GM21360 (cell line): ENCODE data around the gene PDE11A.
"Not testable (repeated sequence)": the region's sequence is repeated elsewhere in the genome, so short reads cannot be mapped to it uniquely, and the experiment has no call there.

Source experiments
- ATAC-seq: cut with Tn5 transposase; IDR thresholded peaks from one replicate; pipeline ENCODE4 v1.9.1; 2021; ENCODE audit warnings: mild to moderate bottlenecking, moderate library complexity; ENCODE audit not compliant: unreplicated experiment

PDE11A gene

GRCh38 chr2:178075006-178075326, 2.4 kb upstream of the PDE11A start:
- ATAC-seq: no peak

DNA sequence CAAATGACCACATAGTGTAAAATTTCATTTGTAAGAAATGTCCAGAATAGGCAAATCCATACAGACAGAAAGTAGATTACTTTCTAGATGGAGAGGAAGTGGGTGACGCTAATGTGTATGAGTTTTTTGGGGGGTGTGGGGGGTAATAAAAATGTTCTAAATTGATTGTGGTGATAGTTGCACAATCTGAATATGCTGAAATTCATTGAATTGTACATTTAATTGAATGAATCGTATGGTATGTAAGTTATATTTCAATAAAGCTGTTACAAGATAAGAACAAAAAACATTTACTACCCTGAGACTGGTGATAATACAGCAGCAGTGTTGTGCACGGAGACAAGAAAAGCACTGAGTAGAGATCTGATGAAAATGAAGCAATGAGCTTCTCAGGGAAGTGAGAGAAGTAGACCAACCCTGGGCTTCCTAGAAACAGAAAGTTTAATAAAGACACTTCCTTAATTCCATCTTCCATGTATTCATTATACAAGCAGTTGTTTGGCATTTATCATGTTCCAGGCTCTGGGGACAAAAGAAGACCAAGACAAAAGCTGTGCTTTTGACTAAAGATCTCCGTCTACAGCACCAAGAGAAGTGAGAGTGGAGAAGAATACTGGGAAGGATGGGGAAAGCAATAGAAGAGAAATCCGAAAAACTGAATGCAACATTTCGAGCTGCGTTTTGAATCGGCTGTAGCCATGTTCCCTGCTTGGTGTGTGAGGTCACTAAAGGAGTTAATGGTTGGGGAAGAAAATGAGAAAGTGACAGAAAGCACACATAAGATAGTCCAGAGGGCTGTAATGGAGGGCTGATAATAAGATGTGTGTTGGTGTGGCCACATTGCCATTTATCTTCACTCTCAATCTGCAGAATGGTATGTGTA, 1.8 kb upstream of the PDE11A start:
- ATAC-seq: no peak

- ATAC-seq: no peak
These were observed 586 bp downstream of the PDE11A start for GRCh38 chr2:178072000-178072382.

DNA sequence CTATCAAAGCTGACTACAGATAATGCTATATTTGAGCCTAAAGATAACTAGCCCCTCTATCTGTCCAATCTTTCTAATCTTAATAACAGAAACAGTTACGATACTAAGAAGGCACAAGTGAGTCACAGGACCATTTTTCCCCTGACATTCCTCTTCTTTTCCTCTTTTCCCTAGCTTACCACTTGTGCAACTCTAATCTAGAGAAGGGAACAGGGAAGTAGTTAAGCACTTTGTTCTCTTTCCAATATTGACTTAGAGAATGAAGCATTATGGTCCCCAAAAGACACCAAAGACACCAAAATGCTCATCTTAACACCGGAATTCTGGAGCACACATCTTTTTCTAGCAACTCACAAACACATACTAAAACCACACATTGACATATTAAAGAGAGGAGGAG, 1.8 kb downstream of the PDE11A start:
- ATAC-seq: no peak

GRCh38 chr2:178069551-178069950, 3.0 kb downstream of the PDE11A start:
- ATAC-seq: no peak

DNA sequence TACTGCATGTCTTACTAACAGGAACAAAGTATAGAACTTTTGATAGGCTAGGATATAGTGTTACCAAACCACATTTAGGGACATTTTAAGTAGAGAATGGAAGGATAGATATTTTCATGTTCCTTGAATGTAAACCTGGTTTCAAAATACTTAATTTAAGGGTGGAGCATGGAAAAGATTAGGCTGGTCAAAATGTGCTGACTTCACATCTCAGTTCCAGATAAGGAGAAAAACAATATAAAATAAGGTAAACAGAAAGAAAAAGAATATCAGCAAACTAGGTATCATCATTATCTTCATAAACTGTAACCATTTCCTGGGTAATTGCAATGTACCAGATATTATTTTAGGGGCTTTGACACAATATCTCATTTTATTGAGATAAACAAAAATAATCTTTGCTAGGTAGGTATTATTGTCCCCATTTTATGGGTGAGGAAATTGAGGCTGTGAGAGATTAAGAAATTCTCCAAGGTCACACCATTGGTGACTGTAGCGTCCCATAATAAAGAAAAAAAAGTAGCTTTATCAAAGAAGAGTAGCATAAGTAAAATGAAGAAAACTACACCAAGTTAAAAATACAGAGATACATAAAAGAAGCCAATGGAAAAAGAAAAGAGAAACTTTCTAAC, 3.6 kb downstream of the PDE11A start:
- no peak for ATAC-seq

GRCh38 chr2:178066890-178067669, 5.5 kb downstream of the PDE11A start:
- ATAC-seq: no peak

DNA sequence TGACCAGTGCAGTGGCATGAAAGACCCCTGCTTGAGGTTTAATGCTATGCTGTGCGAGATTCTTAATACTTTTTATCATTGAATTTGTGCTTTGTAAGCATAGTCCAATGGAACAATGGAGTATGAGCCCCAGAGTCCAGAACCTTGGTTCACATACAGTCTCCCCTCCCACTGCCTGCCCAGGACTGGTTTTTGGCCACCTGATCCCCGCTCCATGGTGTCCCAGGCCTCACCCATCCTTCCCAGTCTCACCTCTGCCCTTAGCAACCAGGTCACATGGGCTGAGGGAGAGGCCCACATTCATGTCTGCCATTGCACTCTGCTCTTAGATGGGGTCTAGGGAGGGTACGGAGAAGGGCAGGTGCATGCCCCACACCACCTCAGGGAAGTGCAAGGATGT, 6.3 kb downstream of the PDE11A start:
- no peak for ATAC-seq

GRCh38 chr2:178059681-178060080, 12.9 kb downstream of the PDE11A start:
- no peak for ATAC-seq

DNA sequence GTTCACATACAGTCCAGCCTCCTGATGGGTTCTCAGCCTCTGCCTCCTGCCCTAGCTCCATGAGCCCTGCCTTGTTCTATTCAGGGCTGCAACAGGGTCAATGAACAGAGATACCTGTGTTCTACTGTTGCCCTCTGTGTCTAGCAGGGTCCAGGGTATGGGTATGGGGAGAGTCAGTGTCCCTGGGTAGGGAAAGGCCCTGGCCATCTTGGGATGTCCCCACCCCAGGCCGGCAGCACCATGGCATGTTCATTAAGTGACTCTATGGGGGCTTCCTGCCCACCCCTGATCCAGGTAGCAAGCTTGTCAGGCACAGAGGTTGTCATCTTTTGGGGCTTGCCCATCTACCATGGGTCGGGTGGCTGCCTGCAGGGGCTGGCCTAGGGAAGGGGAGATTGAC, 13.5 kb downstream of the PDE11A start:
- ATAC-seq: no peak

DNA sequence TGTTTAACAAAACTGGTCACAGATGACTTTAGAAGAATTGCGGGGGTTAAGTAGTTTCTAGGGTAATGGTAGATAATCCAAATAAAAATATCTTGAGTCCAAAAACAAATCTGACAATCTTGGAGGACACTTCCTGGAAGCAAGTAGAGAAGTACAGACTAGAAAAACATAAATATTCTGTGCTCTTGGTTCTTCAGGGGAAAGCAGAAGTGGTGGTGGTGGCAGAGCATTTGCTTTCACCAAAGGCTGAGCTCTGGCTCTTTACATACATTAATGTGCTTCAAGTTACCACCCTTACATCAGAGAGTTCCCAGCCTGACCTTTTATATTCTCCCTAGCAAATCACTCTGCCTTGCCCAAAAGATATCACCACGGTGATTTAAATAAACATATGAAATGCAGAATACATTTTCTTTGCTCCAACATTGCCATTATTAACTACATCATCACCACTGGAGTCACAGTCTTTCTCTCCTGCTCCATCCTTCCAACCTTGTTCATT, 15.3 kb downstream of the PDE11A start:
- ATAC-seq: no peak

DNA sequence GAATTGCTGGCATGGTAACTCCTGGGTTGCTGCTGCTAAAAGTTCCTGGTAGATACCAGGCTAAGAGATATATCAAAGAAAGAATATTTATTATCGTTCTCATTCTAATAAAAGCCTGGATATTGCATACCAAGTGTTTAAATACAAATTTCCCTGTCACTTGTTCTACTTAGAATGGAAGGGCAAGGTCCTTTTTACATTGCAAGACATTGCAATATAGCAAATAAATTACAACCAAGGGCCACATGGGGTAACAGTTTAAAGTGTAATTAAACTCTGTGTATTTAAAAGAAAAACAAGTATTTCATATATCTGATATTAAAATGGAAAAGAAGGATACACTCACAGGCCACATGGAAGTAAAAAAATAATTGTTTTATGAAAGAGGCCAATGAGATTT, 16.2 kb downstream of the PDE11A start:
- no peak for ATAC-seq

DNA sequence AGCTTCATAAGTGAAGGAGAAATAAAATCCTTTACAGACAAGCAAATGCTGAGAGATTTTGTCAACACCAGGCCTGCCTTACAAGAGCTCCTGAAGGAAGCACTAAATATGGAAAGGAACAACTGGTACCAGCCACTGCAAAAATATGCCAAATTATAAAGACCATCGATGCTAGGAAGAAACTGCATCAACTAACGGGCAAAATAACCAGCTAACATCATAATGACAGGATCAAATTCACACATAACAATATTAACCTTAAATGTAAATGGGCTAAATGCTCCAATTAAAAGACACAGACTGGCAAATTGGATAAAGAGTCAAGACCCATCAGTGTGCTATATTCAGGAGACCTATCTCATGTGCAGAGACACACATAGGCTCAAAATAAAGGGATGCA, 21.3 kb downstream of the PDE11A start:
- ATAC-seq: not testable (repeated sequence)

DNA sequence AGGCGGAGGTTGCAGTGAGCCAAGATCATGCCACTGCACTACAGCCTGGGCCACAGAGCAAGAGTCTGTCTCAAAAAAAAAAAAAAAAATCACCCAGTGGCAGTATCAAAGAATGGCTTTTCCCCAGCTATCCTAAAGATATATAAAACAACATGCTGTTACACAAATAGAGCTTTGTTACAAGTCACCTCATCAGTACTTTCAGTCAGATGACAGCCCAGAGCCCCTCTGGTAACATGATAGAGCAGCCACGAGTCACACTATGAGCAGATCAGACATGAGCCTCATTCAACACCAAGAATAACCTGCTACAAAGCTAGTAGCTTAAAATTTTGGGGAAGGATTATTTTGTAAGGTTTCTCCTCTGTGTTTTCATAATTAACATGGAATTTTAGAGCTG, 25.2 kb downstream of the PDE11A start:
- no peak for ATAC-seq

DNA sequence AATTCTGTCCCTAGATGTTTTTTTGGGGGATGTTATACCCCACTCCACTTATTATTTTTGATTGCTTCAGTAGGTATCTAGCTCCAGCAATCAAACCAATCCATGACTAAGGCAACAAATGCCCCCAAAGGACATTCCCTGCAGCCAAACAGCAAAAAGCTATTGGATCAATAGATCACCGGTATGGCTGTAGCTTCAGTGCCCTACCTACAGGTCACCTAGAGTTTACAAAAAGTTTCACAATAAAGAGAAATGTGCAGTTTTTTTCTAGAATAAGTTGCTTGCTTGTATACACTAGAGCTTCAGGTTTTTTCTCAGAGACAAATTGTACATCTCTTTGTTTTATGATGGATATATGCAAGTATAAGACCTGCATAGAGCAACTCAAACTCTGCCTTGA, 27.7 kb downstream of the PDE11A start:
- ATAC-seq: no peak

DNA sequence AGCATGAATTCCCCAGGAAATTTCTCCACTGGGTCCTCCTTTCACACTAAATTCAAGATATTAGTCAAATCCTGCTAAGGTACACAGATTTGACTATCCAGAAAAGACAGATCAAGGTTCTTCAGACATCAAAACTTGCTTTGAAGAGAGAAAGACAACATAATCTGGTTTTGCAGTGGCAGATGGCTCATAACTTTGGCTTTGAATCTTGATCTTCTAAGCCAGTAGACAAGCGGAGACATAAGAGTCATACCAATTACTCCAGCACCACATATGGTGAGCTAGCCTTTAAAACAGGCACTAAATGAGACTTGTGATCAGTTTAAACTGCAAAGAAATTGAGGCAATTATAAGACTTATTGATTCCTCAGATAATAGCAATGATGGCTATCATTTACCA, 29.3 kb downstream of the PDE11A start:
- ATAC-seq: no peak

GRCh38 chr2:178033583-178033982, 39.0 kb downstream of the PDE11A start:
- not testable (repeated sequence) for ATAC-seq

GRCh38 chr2:178029342-178029741, 43.2 kb downstream of the PDE11A start:
- ATAC-seq: no peak

- no peak for ATAC-seq
These were observed 46.9 kb downstream of the PDE11A start for GRCh38 chr2:178025551-178026185.

DNA sequence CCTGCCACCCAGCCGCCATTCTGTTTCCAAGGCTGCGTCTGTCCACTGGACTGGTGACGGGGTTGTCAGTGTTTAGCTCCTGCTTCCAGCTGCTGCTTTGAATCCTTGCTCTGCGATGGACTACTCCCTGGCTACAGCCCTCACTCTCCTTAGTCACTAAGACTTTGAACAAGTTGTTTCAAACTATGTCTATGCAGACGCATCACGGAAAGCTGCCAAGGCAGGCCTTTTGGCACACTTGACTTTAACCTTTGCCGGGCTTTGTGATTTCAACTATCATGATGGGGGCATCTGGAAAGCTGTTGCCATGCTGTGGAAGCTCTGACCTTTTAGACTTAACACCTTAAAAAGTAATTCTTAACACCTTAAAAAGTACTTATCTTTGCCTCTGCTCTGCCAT, 54.4 kb downstream of the PDE11A start:
- no peak for ATAC-seq

- no peak for ATAC-seq
These were observed 56.0 kb downstream of the PDE11A start for GRCh38 chr2:178016612-178017011.
